GM21619 (cell line): ENCODE measurements around the gene THBS3.
"Not testable (repeated sequence)": the region's sequence is repeated elsewhere in the genome, so short reads cannot be mapped to it uniquely, and the experiment has no call there.

Experiments used
- ATAC-seq: cut with Tn5 transposase; IDR thresholded peaks from one replicate; pipeline ENCODE4 v1.9.1; 2021; ENCODE audit not compliant: unreplicated experiment

Gene THBS3

GRCh38 chr1:155160128-155160527 is 47.6 kb downstream of the THBS3 start:
- no peak for ATAC-seq

- ATAC-seq: no peak
These were observed 48.7 kb downstream of the THBS3 start for GRCh38 chr1:155158991-155159390.

- not testable (repeated sequence) for ATAC-seq
These were observed 51.6 kb downstream of the THBS3 start for GRCh38 chr1:155155996-155156643.
